Neural cell (in vitro differentiated cells): ENCODE measurements around the gene POLR3K. TPM values are rescaled to one million over a fixed set of nuclear protein-coding genes. Genes with fewer than 3 reads are reported as not detected.

Experiments used
- H2AFZ ChIP-seq: fragments of 200-600, 300-800 bp; sonication (generic), shearing (Covaris generic); 2 replicates; pipeline ENCODE4 v1.6.0; 2014; ENCODE audit warnings: low read depth, mild to moderate bottlenecking, antibody characterized with exemption, low read length, moderate library complexity
- H3F3A ChIP-seq: fragments of 200-600 bp; shearing (Covaris generic); 2 replicates; pipeline ENCODE4 v1.6.1; 2016; ENCODE audit warnings: mild to moderate bottlenecking, moderate library complexity, mixed read lengths, antibody characterized with exemption, low read length; ENCODE audit not compliant: insufficient read depth, poor library complexity, severe bottlenecking
- H3K27ac ChIP-seq: fragments of 200-600, 300-800 bp; sonication (generic), shearing (Covaris generic); 2 replicates; pipeline ENCODE4 v1.5.1; 2014; ENCODE audit warnings: mild to moderate bottlenecking, low read length, moderate library complexity
- H3K27me3 ChIP-seq: fragments of 300-800, 200-600 bp; sonication (generic), shearing (Covaris generic); 2 replicates; pipeline ENCODE4 v1.6.0; 2014; ENCODE audit warnings: mild to moderate bottlenecking, low read depth, low read length, moderate library complexity; ENCODE audit not compliant: insufficient read depth
- H3K36me3 ChIP-seq: fragments of 300-800, 200-600 bp; sonication (generic), shearing (Covaris generic); 2 replicates; pipeline ENCODE4 v1.5.1; 2014; ENCODE audit warnings: mild to moderate bottlenecking, antibody characterized with exemption, low read length, moderate library complexity; ENCODE audit not compliant: insufficient read depth
- H3K4me2 ChIP-seq: fragments of 300-800, 200-600 bp; sonication (generic), shearing (Covaris generic); 2 replicates; pipeline ENCODE4 v1.6.0; 2014; ENCODE audit warnings: mild to moderate bottlenecking, low read length
- H3K4me3 ChIP-seq: fragments of 300-800, 200-600 bp; sonication (generic), shearing (Covaris generic); 2 replicates; pipeline ENCODE4 v1.5.1; 2014; ENCODE audit warnings: mild to moderate bottlenecking, low read length, moderate library complexity
- H3K79me2 ChIP-seq: fragments of 200-600 bp; shearing (Covaris generic); replicated peaks from 2 replicates; pipeline ENCODE4 v1.6.0; 2014; ENCODE audit warnings: mild to moderate bottlenecking, low read length, moderate library complexity; ENCODE audit not compliant: insufficient read depth
- H3K9ac ChIP-seq: fragments of 300-800, 200-600 bp; sonication (generic), shearing (Covaris generic); 2 replicates; pipeline ENCODE4 v1.6.1; 2016; ENCODE audit warnings: mild to moderate bottlenecking, low read length, mixed read lengths
- H3K9me2 ChIP-seq: fragments of 200-600 bp; shearing (Covaris generic); 2 replicates; pipeline ENCODE4 v1.6.1; 2016; ENCODE audit warnings: mild to moderate bottlenecking, low read length, mixed read lengths; ENCODE audit not compliant: insufficient read depth
- H3K9me3 ChIP-seq: fragments of 200-600, 300-800 bp; sonication (generic), shearing (Covaris generic); 2 replicates; pipeline ENCODE4 v1.6.1; 2016; ENCODE audit warnings: mild to moderate bottlenecking, mixed run types, low read length, moderate library complexity, mixed read lengths
- H4K20me1 ChIP-seq: fragments of 200-600 bp; shearing (Covaris generic); 2 replicates; pipeline ENCODE4 v1.6.1; 2016; ENCODE audit warnings: mild to moderate bottlenecking, mixed run types; ENCODE audit not compliant: insufficient read depth
- EP300 ChIP-seq: fragments of 450-650 bp; conservative IDR thresholded peaks from 2 replicates; pipeline ENCODE4 v1.6.1; 2014; ENCODE audit warnings: antibody characterized with exemption, mild to moderate bottlenecking, moderate library complexity; ENCODE audit not compliant: poor library complexity, severe bottlenecking
- EZH2 ChIP-seq: fragments of 200-600, 300-800 bp; shearing (Covaris generic), sonication (generic); IDR thresholded peaks from 2 replicates; pipeline ENCODE4 v1.6.1; 2014; ENCODE audit warnings: antibody characterized with exemption, low read length, borderline replicate concordance, mild to moderate bottlenecking; ENCODE audit not compliant: insufficient read depth, poor library complexity, severe bottlenecking
- MXI1 ChIP-seq: fragments of 450-650 bp; conservative IDR thresholded peaks from 2 replicates; pipeline ENCODE4 v1.6.1; 2014; ENCODE audit warnings: antibody characterized with exemption, mild to moderate bottlenecking; ENCODE audit not compliant: poor library complexity, severe bottlenecking
- POLR2AphosphoS5 ChIP-seq: IDR thresholded peaks from 2 replicates; pipeline ENCODE4 v1.6.1; 2012
- RAD21 ChIP-seq: fragments of 450-650 bp; conservative IDR thresholded peaks from 2 replicates; pipeline ENCODE4 v1.6.1; 2014; ENCODE audit warnings: antibody characterized with exemption, mild to moderate bottlenecking, moderate library complexity
- REST ChIP-seq: IDR thresholded peaks from 2 replicates; pipeline ENCODE4 v1.6.1; 2012; ENCODE audit warnings: borderline replicate concordance
- SMC3 ChIP-seq: fragments of 450-650 bp; conservative IDR thresholded peaks from 2 replicates; pipeline ENCODE4 v1.6.1; 2014; ENCODE audit warnings: antibody characterized with exemption, mild to moderate bottlenecking, moderate library complexity; ENCODE audit not compliant: poor library complexity
- TAF1 ChIP-seq: IDR thresholded peaks from 2 replicates; pipeline ENCODE4 v1.6.1; 2012; ENCODE audit warnings: low read depth
- polyA plus RNA-seq: library from polyadenylated mRNA; depleted of rRNA; stranded (reverse); fragments of >200 nt; gene quantifications from 2 replicates; pipeline ENCODE4 v1.2.3, GENCODE V29; 2014
- TF ChIP-seq, protein P1 (sequence below): fragments of 450-650 bp; IDR thresholded peaks from 2 replicates; pipeline ENCODE4 v1.5.1; 2014; ENCODE audit warnings: antibody characterized with exemption, mild to moderate bottlenecking, moderate library complexity; ENCODE audit not compliant: poor library complexity, severe bottlenecking

The POLR3K gene
- polyA plus RNA-seq, 1 donor from 2014 or later = 7.1 TPM

DNA sequence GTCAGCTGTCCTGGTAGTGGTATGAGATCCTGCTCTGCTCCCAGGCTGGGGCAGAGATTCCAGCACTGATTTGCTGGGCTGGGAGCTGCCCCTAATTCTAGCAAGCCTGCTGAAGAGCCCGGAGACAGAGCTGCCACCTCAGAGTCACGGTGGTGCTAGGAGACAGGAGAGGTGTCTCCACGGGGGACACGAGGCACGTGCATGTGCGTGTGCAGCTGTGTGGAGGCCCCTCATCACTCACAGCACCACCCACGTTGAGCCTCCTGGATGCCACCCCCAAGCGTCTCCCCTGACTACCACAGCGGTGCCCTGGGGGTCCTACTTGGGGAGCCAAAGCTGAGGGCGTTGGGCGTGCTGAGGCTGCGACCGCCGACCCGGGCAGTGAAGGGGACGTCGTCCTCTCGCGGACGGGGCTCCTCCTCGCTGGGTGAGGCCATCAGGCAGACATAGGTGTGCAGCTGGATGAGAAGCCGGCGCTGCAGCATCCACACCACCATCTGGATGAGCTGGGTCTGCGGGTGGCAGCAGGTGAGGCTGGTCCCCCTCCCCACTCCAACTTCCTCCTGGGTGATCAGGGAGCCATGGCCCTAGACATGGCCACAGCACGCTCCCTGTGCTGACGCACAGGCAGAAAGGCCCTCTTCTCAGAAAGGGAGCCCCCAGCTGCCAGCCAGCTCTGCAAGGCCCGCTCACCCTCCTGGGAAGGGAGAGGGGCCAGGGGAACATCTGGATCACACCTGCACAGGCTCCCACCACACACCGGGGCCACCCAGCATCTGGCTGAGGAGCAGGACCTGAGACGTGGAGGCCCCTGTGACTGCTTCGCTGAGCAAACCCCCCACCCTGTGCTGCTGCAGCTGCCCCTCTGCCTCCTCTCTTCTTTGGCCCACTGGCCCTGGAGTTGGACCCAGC, 36.2 kb upstream of the POLR3K start:
- Histone ChIP-seq H3F3A (no peaks in the 10 kb centered on the region), H3K9ac (no peak overlapping the region), H3K36me3 (peaks cover 7% of the 10 kb centered on the region), H3K9me2 (no peaks in the 10 kb centered on the region), H3K4me3 (no peak overlapping the region), H2AFZ (no peak overlapping the region), H3K27me3 (no peaks in the 10 kb centered on the region), H3K79me2 (no peaks in the 10 kb centered on the region), H4K20me1 (no peaks in the 10 kb centered on the region), H3K4me2 (no peak overlapping the region), H3K9me3 (no peaks in the 10 kb centered on the region), H3K27ac (no peak overlapping the region)
- TF ChIP-seq TAF1 (no peak), SMC3 (no peak), REST (no peak), EP300 (no peak), RAD21 (no peak)
- TF ChIP-seq, protein P1, sequence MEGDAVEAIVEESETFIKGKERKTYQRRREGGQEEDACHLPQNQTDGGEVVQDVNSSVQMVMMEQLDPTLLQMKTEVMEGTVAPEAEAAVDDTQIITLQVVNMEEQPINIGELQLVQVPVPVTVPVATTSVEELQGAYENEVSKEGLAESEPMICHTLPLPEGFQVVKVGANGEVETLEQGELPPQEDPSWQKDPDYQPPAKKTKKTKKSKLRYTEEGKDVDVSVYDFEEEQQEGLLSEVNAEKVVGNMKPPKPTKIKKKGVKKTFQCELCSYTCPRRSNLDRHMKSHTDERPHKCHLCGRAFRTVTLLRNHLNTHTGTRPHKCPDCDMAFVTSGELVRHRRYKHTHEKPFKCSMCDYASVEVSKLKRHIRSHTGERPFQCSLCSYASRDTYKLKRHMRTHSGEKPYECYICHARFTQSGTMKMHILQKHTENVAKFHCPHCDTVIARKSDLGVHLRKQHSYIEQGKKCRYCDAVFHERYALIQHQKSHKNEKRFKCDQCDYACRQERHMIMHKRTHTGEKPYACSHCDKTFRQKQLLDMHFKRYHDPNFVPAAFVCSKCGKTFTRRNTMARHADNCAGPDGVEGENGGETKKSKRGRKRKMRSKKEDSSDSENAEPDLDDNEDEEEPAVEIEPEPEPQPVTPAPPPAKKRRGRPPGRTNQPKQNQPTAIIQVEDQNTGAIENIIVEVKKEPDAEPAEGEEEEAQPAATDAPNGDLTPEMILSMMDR = no peak

- Histone ChIP-seq H4K20me1 (no peaks in the 10 kb centered on the region), H3K27ac (no peak overlapping the region), H3K9me3 (no peaks in the 10 kb centered on the region), H3F3A (no peaks in the 10 kb centered on the region), H3K4me3 (no peak overlapping the region), H3K9ac (no peak overlapping the region), H3K4me2 (no peak overlapping the region), H3K79me2 (no peaks in the 10 kb centered on the region), H3K9me2 (no peaks in the 10 kb centered on the region), H3K27me3 (no peaks in the 10 kb centered on the region), H3K36me3 (peaks cover 7% of the 10 kb centered on the region), H2AFZ (no peak overlapping the region)
- TF ChIP-seq MXI1 (no peak), EP300 (no peak)
These were observed 35.2 kb upstream of the POLR3K start for GRCh38 chr16:88613-89012.

- H3K4me2 ChIP-seq = no peak overlapping the region
- no peaks in the 10 kb centered on the region for H3F3A ChIP-seq
- H3K79me2 ChIP-seq = no peaks in the 10 kb centered on the region
- H3K4me3 ChIP-seq = no peak overlapping the region
- H4K20me1 ChIP-seq = no peaks in the 10 kb centered on the region
- peaks cover 7% of the 10 kb centered on the region for H3K36me3 ChIP-seq
- H2AFZ ChIP-seq = no peak overlapping the region
- no peaks in the 10 kb centered on the region for H3K9me2 ChIP-seq
- H3K27me3 ChIP-seq = no peaks in the 10 kb centered on the region
- H3K27ac ChIP-seq = no peak overlapping the region
- H3K9me3 ChIP-seq = no peaks in the 10 kb centered on the region
- H3K9ac ChIP-seq = no peak overlapping the region
- TF ChIP-seq EP300 (no peak), POLR2AphosphoS5 (no peak), EZH2 (no peak), RAD21 (no peak), REST (no peak), SMC3 (no peak), MXI1 (no peak)
- TF ChIP-seq, protein P1 = no peak
These were observed 33.1 kb upstream of the POLR3K start for GRCh38 chr16:86483-86952.
